ENCODE measurements around the gene LRIG2.

GRCh38 chr1:113088972-113089371 is 16.0 kb downstream of the LRIG2 start:
- TF ChIP-seq CTCF (CRISPR knock-in tag; IDR thresholded peaks at IDR 0.05) (no peak), ZFP36 (IDR thresholded peaks at IDR 0.05; ENCODE audit: borderline replicate concordance, low read depth, low read length, partially characterized antibody) (no peak), TCF7 (IDR thresholded peaks at IDR 0.05; ENCODE audit: low read depth) (no peak), ZNF280B (CRISPR knock-in tag; IDR thresholded peaks at IDR 0.05; ENCODE audit: borderline replicate concordance) (no peak), POLR2AphosphoS5 (IDR thresholded peaks at IDR 0.05; ENCODE audit: low read depth, low read length) (no peak), U2AF1 (optimal IDR thresholded peaks at IDR 0.05; ENCODE audit: low read depth, low read length) (no peak), IRF1 (CRISPR knock-in tag; IDR thresholded peaks at IDR 0.05; ENCODE audit: low read depth) (no peak), ARNT2 (CRISPR knock-in tag; IDR thresholded peaks at IDR 0.05; ENCODE audit: low read depth) (no peak), ELF1 (CRISPR knock-in tag; IDR thresholded peaks at IDR 0.05) (no peak)
- TF ChIP-seq, protein P1, sequence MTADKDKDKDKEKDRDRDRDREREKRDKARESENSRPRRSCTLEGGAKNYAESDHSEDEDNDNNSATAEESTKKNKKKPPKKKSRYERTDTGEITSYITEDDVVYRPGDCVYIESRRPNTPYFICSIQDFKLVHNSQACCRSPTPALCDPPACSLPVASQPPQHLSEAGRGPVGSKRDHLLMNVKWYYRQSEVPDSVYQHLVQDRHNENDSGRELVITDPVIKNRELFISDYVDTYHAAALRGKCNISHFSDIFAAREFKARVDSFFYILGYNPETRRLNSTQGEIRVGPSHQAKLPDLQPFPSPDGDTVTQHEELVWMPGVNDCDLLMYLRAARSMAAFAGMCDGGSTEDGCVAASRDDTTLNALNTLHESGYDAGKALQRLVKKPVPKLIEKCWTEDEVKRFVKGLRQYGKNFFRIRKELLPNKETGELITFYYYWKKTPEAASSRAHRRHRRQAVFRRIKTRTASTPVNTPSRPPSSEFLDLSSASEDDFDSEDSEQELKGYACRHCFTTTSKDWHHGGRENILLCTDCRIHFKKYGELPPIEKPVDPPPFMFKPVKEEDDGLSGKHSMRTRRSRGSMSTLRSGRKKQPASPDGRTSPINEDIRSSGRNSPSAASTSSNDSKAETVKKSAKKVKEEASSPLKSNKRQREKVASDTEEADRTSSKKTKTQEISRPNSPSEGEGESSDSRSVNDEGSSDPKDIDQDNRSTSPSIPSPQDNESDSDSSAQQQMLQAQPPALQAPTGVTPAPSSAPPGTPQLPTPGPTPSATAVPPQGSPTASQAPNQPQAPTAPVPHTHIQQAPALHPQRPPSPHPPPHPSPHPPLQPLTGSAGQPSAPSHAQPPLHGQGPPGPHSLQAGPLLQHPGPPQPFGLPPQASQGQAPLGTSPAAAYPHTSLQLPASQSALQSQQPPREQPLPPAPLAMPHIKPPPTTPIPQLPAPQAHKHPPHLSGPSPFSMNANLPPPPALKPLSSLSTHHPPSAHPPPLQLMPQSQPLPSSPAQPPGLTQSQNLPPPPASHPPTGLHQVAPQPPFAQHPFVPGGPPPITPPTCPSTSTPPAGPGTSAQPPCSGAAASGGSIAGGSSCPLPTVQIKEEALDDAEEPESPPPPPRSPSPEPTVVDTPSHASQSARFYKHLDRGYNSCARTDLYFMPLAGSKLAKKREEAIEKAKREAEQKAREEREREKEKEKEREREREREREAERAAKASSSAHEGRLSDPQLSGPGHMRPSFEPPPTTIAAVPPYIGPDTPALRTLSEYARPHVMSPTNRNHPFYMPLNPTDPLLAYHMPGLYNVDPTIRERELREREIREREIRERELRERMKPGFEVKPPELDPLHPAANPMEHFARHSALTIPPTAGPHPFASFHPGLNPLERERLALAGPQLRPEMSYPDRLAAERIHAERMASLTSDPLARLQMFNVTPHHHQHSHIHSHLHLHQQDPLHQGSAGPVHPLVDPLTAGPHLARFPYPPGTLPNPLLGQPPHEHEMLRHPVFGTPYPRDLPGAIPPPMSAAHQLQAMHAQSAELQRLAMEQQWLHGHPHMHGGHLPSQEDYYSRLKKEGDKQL (CRISPR knock-in tag; IDR thresholded peaks at IDR 0.05; ENCODE audit: low read depth): no peak
- TF ChIP-seq, protein P2, sequence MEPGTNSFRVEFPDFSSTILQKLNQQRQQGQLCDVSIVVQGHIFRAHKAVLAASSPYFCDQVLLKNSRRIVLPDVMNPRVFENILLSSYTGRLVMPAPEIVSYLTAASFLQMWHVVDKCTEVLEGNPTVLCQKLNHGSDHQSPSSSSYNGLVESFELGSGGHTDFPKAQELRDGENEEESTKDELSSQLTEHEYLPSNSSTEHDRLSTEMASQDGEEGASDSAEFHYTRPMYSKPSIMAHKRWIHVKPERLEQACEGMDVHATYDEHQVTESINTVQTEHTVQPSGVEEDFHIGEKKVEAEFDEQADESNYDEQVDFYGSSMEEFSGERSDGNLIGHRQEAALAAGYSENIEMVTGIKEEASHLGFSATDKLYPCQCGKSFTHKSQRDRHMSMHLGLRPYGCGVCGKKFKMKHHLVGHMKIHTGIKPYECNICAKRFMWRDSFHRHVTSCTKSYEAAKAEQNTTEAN (CRISPR knock-in tag; conservative IDR thresholded peaks at IDR 0.05): no peak
- TF ChIP-seq, protein P3, sequence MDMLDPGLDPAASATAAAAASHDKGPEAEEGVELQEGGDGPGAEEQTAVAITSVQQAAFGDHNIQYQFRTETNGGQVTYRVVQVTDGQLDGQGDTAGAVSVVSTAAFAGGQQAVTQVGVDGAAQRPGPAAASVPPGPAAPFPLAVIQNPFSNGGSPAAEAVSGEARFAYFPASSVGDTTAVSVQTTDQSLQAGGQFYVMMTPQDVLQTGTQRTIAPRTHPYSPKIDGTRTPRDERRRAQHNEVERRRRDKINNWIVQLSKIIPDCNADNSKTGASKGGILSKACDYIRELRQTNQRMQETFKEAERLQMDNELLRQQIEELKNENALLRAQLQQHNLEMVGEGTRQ (IDR thresholded peaks at IDR 0.05; ENCODE audit: low read depth, low read length): no peak
- TF ChIP-seq, protein P3 (CRISPR knock-in tag; IDR thresholded peaks at IDR 0.05; ENCODE audit: borderline replicate concordance): no peak
- TF ChIP-seq, protein P4, sequence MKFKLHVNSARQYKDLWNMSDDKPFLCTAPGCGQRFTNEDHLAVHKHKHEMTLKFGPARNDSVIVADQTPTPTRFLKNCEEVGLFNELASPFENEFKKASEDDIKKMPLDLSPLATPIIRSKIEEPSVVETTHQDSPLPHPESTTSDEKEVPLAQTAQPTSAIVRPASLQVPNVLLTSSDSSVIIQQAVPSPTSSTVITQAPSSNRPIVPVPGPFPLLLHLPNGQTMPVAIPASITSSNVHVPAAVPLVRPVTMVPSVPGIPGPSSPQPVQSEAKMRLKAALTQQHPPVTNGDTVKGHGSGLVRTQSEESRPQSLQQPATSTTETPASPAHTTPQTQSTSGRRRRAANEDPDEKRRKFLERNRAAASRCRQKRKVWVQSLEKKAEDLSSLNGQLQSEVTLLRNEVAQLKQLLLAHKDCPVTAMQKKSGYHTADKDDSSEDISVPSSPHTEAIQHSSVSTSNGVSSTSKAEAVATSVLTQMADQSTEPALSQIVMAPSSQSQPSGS (CRISPR knock-in tag; IDR thresholded peaks at IDR 0.05): no peak

Measured in HepG2 (cell line).